RPMI7951 (cell line): Measurements from ENCODE around the gene PABPC1L. TPM values are rescaled to one million over a fixed set of nuclear protein-coding genes. Genes with fewer than 3 reads are reported as not detected.

ENCODE experiments used
- DNase-seq: peaks from one replicate; pipeline ENCODE4 v3.0.0-alpha.2; 2012; ENCODE audit warnings: low read depth
- total RNA-seq: library from RNA; depleted of rRNA; stranded (reverse); fragments of >200 nt; shearing (Covaris generic); gene quantifications from 2 replicates; pipeline ENCODE4 v1.2.3, GENCODE V29; 2014; rRNA removed

PABPC1L gene
- total RNA-seq, 1 experiment from 2014 or later, result 4.9 TPM

DNA sequence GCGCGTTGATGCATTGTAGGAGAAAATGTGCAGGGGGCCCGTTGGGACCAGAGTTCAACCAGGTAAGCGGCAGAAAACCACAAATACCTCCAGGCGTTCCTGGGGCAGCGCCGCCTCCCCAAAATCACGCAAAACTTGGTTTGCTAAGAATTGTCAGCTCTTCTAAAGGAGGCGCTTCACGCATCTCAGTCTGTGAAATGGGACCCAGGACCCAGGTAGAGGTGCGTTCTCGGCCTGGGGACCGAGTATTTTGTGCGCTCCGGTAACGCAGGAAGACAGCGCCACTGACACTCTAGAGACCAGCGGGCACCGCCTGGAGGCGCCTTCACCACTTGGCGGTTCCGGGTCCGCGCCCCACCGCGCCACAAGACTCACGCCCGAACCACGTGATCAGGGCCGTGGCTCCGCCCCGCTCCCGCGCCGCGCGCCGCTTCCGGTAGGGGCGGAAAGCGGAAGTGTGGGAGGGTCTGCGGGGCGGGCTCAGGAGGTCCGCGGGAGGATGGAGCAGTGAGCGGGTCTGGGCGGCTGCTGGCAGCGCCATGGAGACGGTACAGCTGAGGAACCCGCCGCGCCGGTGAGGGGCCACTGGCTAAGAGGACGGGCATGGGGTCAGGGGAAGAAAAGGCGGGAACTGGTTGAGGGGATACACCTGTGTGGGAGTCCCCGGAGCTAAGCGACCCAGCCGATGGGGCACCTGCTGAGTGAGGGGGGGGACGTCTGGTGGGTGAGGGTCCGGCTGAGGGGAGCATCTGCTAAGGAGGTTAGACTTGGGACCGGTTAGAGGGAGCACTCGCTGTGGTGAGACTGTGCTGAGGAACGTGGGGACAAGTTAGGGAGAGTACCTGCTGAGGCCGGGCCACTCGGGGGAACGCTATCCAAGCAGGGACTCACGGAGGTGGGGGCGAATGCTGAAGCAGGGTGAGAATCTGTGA, 56.4 kb downstream of the PABPC1L start, which contains the start of gene STK4:
Gene STK4, plus strand, starts transcription at position 483 of the 932 bp plus-strand sequence. Its CDS starts 57 bp downstream, at position 540.
- peak; percentile 94 for DNase-seq

DNA sequence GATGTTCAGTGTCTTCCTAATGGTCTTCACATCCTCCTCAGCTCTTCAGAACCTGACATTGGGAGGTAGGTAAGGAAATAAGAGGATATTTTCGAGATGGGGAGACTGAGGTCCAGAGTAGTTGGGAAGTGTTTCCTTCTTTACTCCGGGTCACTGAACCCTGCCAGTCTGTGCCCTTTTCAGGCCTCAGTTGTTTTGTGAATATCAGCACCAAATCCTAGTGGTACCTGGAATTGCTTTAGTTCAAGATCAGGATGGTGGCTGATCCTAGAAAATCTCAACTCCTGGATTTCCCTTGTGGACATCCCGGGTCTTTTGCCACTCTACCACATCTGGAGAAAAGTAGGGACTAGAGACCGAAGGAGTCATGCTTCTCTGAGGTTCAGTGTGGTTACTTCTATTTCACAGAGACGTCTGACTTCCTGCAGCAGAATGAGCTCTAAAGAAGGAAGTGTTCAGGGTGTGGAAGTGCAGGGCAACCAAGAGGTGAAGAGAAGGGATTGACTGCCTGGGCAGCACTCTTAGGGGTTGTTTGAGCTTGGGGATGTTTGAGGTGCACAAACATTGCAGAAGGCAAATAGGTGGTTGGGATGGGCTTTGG, 57.4 kb downstream of the PABPC1L start:
- DNase-seq, result peak; percentile 55

- no peak for DNase-seq
Observed at GRCh38 chr20:44969300-44969894, 59.5 kb downstream of the PABPC1L start.

DNA sequence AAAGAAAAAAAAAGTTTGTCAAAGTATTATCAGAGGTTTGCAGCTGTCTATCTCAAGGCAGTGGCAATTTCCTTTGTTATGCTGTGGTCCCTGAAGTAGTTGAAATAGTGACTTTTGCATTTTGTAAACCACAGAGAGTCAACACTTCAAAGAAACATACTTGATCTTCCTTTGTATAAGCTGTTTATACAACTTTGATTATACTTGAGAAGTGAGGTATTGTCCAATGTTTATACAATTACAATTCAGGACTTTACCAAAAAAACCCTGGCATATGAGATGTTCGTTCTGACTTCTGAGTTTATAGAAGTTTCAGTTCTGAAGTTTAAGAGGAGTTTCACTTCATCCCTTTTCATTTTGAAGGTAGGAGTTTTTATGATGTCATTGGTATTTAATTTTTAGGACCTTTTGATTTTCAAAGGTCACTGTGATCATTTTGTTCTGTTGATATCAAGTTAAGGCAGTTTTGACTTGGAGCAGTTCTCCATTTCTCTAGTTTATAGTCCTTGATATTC, 60.4 kb downstream of the PABPC1L start:
- no peak for DNase-seq

GRCh38 chr20:44973053-44973452, 63.2 kb downstream of the PABPC1L start:
- DNase-seq, result peak; percentile 22

DNA sequence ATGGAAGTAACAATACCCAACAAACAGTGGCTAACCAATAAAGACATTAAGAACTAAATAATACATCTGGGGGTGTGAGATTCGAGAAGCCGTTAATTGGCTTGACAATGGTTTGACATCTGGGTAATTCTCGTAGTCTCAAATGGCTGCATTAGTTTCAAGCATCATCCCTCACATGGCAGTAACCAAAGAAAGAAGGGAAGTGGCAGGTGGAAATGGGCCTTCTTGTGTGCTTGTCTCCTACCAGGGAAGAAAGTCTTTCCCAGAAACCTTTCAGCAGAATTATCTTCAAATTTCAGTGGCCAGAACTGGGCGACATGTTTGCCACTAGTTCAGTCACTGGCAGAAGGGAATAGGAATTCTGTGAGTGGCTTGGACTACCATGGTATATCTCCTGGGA, 66.8 kb downstream of the PABPC1L start:
- DNase-seq, result no peak

GRCh38 chr20:44979090-44979621, 69.3 kb downstream of the PABPC1L start:
- peak; percentile 60 for DNase-seq

GRCh38 chr20:44981736-44982406, 72.0 kb downstream of the PABPC1L start:
- DNase-seq, result no peak

GRCh38 chr20:44983093-44983674, 73.3 kb downstream of the PABPC1L start:
- DNase-seq, result no peak

GRCh38 chr20:44988631-44989171, 78.8 kb downstream of the PABPC1L start:
- DNase-seq, result no peak

Other genes with a start within 250 kb of the PABPC1L start
- gene CCN5, start 194.7 kb upstream of the PABPC1L start, total RNA-seq, result not detected in 2 replicates
- gene KCNK15, start 164.2 kb upstream of the PABPC1L start, total RNA-seq, result not detected in 2 replicates
- gene RIMS4, start 99.5 kb upstream of the PABPC1L start, total RNA-seq, result not detected in 2 replicates
- 109 and 135 TPM in 2 replicates for gene YWHAB, start 24.4 kb upstream of the PABPC1L start, total RNA-seq
- 68.0 and 90.6 TPM in 2 replicates for gene TOMM34, start 50.3 kb downstream of the PABPC1L start, total RNA-seq
- 26.2 and 26.7 TPM in 2 replicates for gene STK4, start 56.5 kb downstream of the PABPC1L start, total RNA-seq
- 0.12 and 0.39 TPM in 2 replicates for gene KCNS1, start 191.1 kb downstream of the PABPC1L start, total RNA-seq
- not detected in 2 replicates for gene WFDC5, start 205.1 kb downstream of the PABPC1L start, total RNA-seq
- gene WFDC12, start 214.4 kb downstream of the PABPC1L start, total RNA-seq, result not detected in 2 replicates